Measurements from ENCODE around the gene KCTD21.
A peak's percentile ranks its signal among the peaks of the same experiment; 100 is the strongest.

The KCTD21 gene

DNA sequence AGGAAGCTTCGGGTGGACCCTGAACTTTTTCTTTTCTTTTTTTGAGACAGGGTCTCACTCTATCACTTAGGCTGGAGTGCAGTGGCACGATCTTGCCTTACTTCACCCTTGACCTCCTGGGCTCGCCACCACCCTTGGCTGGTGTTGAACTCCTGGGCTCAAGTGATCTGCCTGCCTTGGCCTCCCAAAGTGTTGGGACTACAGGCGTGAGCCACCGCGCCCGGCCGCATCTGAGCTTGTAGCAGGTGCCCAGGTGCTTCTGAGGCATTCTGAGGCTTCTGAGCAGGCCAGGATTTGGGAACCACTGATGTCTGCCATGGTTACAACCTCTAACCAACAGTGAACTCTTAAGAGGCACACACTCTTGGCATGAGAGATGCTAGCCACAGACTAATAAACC is 5.4 kb upstream of the KCTD21 start:
- H3K27ac ChIP-seq: no peak overlapping the region
- TF ChIP-seq, protein P1, sequence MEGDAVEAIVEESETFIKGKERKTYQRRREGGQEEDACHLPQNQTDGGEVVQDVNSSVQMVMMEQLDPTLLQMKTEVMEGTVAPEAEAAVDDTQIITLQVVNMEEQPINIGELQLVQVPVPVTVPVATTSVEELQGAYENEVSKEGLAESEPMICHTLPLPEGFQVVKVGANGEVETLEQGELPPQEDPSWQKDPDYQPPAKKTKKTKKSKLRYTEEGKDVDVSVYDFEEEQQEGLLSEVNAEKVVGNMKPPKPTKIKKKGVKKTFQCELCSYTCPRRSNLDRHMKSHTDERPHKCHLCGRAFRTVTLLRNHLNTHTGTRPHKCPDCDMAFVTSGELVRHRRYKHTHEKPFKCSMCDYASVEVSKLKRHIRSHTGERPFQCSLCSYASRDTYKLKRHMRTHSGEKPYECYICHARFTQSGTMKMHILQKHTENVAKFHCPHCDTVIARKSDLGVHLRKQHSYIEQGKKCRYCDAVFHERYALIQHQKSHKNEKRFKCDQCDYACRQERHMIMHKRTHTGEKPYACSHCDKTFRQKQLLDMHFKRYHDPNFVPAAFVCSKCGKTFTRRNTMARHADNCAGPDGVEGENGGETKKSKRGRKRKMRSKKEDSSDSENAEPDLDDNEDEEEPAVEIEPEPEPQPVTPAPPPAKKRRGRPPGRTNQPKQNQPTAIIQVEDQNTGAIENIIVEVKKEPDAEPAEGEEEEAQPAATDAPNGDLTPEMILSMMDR (conservative IDR thresholded peaks at IDR 0.05): no peak
- TF ChIP-seq ZFX (IDR thresholded peaks at IDR 0.05): no peak

DNA sequence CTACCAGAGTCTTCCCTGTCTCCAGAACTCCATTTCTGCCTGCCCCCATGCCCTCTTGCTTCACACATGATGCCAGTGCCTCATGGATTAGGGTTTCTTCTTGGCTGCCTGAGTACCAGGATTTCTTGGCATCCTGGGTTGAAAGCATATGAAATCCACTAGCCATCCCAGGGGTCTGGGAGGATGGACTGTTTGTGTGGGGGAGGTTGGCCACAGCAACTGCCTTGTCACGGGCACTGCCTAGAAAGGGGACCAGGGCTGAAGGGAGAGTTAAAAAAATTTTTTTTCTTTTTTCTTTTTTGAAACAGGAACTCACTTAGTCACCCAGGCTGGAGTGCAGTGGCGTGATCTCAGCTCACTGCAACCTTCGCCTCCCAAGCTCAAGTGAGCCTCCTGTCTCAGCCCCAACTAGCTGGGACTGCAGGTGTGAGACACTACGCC is 4.5 kb upstream of the KCTD21 start:
- no peak overlapping the region for H3K27ac ChIP-seq

DNA sequence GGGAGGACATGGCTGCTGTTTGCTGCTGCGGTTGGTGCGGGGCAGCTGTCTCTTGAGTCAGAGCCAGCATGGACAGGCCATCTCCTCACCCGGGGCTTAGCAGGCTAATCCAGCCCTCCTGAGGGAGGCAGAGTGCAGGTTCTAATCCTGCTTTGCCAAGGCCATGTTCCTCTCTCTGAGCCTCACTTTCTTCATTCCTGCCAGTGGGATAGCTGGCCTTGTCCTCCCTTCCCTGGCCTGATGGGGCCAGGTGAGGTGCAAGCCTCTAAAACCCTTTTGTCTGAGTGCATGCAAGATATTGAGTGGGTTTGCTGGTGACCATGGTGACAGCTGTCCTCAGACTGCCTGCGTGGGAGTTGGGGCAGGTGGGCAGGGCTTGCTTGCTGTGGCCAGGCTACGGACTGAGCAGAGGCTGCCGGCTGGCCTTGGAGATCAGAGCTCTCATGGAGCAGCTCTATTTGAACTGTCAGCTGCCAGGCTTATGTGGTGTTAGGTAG is 3.8 kb upstream of the KCTD21 start:
- TF ChIP-seq ZFX (IDR thresholded peaks at IDR 0.05): no peak
- TF ChIP-seq, protein P1 (conservative IDR thresholded peaks at IDR 0.05): no peak
- H3K27ac ChIP-seq: no peak overlapping the region

More for the DNA sequence above, 4.5 kb upstream of the KCTD21 start:
- no peak for TF ChIP-seq ZFX (IDR thresholded peaks at IDR 0.05)
- TF ChIP-seq, protein P1 (conservative IDR thresholded peaks at IDR 0.05): no peak

DNA sequence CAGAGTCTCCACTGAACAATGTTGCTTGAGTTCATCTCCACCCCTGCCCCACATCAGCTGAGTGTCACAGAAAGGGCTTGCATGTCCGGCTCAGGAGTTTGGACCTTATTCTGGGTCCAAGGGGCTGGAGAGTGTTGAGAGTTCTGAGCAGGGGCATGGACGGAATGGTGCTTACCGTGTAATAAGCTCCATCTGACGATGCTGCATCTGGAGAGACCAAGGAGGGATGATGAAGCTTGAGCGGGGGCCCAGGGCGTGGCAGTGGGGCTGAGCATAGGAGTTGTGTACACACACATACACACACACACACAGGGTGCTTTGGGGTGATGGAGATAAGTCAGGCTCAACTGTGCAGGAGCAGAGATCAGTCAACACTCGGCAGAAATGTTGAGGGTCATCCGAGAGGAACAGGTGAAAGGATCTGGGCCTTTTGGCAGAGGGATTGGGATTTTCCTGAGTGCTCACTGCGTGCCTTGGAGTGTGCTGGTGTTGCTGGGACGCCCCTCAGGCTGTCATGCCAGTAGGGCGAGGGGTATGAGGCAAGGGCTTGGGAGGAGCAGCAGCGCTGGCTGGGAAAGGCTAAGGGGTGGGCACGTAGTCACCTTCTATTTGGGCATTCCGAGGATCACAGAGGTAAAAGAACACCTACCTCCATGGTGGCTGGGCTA is 2.6 kb upstream of the KCTD21 start:
- no peak for TF ChIP-seq ZFX (IDR thresholded peaks at IDR 0.05)
- TF ChIP-seq, protein P1 (conservative IDR thresholded peaks at IDR 0.05): no peak
- H3K27ac ChIP-seq: no peak overlapping the region

DNA sequence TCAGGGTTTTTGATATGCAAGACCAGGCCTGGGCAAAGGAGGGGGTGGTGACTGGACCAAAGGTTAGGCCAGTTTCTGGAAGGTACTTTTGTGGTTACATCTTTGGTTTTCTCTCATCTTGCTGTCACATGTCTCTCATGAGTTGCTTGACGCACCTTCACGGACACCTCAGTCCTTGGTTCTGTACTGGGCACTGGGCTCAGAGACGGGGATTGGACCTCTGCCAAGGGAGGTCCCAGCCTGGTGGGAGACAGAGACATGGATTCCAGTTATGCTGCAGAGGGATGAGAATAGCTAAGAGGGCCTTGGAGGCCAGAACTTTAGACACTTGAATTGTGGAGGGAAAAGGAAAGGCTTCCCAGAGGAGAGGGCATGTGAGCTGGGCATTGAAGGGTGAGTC is 1.9 kb upstream of the KCTD21 start:
- no peak for TF ChIP-seq ZFX (IDR thresholded peaks at IDR 0.05)
- TF ChIP-seq, protein P1 (conservative IDR thresholded peaks at IDR 0.05): no peak
- no peak overlapping the region for H3K27ac ChIP-seq

DNA sequence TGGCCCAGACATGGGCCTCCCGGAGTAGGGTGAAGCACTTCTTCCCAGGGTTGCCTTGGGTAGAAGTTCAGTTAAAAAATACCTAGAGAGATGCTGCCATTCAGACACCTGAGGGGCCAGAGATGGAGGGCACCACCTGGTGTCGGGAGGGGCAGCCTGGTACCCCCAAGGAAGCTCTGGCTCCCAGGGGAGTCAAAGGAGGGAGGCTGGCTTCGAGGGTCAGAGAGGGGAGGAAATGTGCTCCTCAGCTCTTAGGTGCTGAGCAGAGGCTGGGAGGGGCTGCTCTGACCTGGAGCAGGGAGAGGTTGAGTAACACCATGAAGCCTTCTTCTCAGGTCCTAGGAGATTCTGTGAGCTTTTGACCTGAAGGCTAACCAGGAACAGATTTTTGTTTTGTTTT is 1.4 kb upstream of the KCTD21 start:
- TF ChIP-seq ZFX (IDR thresholded peaks at IDR 0.05): no peak
- TF ChIP-seq, protein P1 (conservative IDR thresholded peaks at IDR 0.05): no peak
- H3K27ac ChIP-seq: no peak overlapping the region; the same call in 1 of the 2 replicates

DNA sequence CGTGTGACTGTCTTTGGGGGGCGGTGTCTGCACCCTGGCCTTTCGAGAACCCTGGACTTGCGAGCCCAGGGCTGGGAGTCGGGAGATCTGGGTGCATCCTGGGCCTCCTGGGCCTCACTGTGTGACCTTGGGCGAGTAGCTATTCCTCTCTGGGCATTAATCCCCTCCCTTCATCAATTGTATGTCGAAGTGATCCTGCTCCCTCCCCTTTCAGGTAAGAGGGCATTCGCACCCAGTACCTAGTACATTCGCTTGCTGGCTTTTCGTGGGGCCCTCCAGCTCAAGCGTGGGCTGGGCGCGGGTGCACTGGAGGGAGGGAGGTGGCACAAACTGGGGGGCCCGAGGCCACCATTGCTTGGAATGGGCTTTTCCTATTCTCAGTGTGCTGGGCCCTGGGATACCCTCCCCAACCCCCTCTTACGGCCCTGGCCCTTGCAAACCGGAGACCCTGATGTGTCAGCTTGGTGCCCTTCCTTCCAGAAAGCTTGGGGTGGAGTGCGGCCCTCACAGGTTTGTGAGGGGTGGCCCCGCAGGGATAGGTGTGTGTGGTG is 823 bp upstream of the KCTD21 start:
- H3K27ac ChIP-seq: peak overlapping the region; percentile 67
- 0 out of 2 replicates have a peak, but pooled peaks have one; percentile 8 for TF ChIP-seq ZFX (IDR thresholded peaks at IDR 0.05)
- TF ChIP-seq, protein P1 (conservative IDR thresholded peaks at IDR 0.05): no peak
